ENCODE results near the gene RPL13.

The RPL13 gene

DNA sequence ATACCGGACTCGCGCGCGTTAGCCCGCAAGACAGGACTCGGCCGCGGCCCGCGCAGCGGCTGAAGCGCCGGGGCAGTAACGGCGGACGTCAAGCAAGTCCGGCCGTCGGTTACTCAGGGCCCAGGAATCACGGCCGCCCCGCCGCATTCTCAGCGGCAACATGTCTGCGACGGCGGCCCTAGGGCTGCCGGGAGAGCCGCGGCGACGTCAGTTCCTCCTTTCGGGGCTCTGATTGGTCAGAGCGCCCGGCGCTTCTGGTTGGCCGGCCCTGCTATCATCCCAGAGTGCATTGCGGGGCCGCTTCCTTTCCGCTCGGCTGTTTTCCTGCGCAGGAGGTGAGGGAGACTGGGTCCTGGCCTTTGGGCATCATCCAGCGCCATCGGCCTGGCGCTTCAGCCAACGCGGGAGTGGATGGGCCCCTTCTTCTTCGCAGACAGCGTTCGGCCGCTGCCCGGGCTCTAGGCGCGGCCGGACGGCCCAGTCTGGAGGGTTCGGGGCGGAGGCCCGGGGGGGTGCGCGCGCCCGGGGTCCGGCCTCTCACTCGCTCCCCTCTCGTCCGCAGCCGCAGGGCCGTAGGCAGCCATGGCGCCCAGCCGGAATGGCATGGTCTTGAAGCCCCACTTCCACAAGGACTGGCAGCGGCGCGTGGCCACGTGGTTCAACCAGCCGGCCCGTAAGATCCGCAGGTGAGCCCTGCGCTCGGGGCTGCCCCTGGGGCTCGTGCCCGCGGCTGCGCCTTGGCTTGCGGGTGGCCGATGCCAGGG, at the start of gene RPL13:
RPL13 (plus strand) TSS at position 305 of the 764 bp plus-strand sequence; CDS start at position 583, 278 bp downstream.
- peak; percentile 95 for DNase-seq

DNA sequence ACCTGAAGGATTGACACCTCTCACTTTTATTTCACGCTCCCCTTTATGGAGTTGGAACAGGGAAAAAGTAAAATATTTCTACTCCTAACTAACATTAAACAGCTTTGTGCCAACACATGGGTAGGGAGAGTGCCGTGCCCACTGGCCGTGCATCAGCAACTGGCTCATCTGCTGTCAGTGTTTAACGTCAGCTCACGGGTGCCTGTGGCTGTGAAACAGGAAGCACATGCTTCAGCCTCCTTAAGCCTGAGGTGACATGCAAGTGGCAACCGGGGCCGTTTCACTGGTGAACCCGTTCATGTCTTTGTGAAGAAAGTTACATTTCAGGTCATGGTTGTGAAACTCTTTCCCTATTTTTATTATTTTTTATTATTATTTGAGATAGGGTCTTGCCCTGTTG, 49.1 kb upstream of the RPL13 start:
- DNase-seq = no peak

DNA sequence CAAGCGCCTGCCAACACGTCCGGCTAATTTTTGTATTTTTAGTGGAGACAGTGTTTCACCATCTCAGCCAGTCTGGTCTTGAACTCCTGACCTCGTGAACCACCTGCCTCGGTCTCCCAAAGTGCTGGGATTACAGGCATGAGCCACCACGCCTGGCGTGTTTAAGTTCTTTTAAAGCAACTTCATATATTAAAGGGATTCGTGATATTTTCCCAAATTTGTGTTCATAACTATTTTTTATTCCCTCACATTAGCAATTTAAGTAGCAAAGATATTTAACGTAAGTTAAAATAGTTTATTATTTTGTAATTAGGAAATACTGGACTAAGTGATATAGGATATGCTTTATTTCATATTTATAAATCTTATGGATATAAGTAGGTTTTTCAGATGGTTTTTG, 48.0 kb upstream of the RPL13 start:
- DNase-seq = no peak

DNA sequence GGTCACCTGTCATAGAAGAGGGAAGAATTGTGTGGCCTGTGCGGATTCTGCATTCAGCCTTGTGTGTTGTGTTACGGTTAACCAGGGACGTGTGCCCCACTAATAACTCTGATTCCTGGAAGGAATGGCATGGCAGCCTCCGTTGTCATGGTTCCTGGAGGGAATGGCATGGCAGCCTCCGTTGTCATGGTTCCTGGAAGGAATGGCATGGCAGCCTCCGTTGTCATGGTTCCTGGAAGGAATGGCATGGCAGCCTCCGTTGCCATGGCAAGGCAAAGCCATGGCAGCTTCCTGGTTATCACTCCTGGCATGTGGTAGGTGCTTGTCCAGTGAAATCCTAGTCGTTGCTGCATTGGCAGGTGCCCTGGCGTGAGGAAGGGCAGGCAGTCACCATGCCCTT, 43.4 kb upstream of the RPL13 start:
- no peak for DNase-seq

DNA sequence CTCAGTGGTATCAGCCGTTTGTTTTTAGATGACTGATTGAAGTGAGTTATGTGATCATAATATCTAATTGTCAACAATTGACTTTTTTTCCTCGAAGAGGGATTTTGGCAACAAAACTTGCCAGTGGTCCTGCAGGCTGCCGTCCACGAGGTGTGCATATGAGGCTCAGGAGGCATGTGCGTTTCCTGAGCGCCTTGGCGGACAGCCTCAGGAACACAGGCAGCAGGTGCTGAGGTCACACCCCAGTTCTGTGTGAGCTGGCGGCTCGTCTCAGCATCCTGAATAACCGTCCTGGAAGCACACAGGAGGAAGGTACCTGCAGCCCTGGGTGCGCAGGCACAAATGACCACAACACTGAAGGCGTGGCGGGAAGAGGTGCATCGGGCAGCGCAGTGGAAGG, 40.6 kb upstream of the RPL13 start:
- no peak for DNase-seq

DNA sequence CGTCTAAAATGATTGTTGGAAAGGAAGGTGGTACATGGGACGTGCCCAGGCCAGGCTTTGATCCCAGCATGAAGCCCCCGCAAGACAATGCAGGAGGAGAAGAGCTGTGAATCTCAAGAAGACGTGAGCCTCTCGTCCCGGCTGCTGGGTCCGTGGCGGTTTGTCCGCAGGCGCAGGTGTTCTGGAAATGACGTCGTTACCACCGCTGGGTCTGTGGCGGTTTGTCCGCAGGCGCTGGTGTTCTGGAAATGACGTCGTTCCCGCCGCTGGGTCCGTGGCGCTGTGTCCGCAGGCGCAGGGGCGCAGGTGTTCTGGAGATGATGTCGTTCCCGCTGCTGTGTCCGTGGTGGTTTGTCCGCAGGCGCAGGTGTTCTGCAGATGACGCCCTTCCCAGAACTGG, 38.2 kb upstream of the RPL13 start:
- no peak for DNase-seq

DNA sequence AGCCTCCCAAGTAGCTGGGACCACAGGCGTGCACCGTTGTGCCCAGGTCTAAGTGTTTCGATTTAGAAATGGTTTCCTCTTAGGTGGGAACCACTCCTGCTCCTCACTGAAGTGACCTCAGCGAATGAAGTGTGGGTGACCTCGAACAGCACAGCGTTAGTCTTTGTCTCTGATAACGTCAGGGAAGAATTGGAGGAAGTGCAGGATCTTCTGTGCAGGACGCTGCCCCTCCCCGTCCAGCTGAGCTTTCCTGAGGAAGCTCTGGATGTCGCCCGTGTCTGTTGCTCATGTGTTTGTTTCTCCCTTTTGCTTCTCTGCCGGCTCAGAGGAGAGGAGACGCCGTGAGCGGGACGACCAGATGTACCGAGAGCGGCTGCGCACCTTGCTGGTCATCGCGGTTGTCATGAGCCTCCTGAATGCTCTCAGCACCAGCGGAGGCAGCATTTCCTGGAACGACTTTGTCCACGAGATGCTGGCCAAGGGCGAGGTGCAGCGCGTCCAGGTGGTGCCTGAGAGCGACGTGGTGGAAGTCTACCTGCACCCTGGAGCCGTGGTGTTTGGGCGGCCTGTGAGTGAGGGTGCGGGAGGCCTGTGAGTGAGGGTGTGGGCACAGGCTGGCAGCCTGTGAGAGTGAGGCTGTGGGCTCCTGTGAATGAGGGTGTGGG, 36.7 kb upstream of the RPL13 start:
- no peak for DNase-seq

DNA sequence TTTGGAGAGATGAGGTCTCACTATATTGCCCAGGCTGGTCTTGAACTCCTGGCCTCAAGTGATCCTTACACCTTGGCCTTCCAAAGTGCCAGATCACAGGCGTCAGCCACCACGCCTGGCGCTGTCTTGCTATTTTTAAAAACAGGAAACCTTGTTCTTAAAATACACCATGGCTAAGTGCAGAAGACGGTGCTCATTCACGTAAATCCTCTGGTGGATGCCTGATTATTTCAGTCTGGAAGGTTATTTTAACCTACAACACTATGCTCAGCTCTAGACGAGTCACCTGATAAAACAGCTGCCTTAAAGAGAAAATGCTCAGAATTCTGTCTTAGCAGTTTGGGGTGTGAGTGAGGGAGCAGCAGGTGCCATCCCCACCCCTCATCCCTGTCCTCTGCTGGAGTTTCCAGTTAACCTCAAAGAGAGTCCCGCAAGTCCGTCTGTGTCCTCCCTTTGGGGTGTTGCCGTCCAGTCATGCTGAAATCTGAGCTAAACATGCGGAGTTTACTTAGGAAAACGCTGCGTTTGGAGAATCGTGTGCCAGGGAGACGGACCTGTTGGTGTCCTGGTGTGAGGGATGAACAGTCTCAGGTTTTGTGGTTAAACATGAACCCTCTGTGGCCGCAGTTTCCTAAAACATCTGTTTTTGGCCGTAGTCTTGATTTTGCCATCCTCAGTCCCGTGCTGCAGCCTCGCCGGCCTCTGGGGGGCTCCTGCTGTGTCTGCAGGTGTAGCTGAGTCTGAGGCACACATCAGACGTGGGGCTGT, 35.2 kb upstream of the RPL13 start:
- DNase-seq = no peak

DNA sequence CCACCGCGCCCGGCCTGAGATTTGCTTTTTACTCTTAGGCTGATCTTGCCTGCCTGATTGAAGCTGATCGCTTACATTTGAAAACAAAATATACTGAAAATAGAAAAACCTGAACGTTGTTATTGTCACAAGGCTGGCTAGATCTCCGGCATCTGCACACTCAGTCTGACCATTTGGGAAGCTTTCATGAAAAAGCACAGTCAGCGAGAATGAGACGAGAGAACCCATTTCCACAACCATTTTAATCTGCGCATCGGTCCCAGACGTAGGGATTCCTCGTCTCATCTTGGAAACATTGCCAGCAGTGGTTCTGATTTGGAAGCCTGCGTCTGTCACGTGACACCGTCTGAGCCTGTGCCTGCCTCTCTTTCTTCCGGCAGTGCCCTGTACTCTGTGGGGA, 31.4 kb upstream of the RPL13 start:
- DNase-seq = no peak

DNA sequence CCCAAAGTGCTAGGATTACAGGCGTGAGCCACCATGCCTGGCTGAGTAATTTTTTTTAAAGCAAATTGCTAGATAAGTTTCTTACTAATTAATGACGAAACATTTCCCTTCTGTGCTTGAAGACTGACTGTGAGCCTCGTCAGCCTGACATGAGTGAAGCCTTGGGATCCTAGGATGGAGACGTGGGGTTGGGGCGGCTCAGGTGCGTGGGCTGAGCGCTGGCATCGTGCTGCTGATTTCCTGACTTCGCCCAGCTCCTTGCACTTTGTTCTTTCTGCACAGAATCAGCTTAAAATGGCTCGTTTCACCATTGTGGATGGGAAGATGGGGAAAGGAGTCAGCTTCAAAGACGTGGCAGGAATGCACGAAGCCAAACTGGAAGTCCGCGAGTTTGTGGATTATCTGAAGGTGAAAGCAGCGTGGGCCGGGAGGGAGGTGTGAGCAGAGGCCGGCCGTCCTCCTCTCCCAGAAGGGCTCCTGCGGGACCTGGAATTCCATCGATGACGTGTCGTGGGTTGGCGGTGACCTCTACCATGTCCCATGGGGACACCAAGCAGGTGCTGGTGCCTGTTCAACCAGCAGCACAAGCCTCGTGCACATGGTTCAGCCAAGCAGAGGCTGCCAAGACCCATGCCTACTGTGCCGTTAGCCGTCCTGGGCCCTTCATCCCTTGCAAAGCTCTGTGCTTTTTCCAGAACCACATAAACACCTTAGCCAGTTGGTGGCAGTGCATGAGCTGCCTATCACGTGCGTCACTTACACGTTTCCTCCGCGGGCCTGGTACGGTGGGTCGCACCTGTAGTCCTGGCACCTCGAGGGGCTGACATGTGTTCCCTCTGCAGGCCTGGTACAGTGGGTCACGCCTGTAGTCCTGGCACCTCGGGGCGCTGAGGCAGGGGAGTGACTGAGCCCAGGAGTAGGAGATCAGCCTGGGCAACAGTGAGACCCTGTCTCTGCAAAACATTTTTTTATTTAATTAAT, 29.8 kb upstream of the RPL13 start:
- no peak for DNase-seq

DNA sequence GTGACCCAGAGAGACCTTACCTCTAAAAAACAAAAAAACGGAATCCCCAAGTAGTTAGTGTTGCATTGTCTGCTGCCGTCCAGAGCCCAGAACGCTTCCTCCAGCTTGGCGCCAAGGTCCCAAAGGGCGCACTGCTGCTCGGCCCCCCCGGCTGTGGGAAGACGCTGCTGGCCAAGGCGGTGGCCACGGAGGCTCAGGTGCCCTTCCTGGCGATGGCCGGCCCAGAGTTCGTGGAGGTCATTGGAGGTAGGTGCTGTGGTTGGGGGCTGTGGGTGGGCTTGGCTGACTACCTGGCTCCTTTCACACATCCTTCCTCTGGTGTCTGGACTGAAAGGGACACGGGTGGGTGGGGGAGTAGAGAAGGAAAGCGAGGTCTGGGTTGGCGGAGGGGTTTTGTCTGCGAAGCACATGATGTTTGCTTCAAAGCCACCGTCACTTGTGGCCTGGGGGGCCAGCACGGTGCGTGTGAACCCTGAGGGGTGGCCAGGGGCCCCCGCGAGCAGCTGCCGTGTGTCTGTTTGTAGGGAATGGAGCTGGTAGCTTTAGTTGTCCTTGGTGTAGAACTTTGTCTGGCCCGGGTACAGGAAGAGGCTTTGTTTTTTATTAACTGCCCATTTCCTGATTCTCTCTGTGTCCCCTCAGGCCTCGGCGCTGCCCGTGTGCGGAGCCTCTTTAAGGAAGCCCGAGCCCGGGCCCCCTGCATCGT, 28.5 kb upstream of the RPL13 start:
- no peak for DNase-seq

DNA sequence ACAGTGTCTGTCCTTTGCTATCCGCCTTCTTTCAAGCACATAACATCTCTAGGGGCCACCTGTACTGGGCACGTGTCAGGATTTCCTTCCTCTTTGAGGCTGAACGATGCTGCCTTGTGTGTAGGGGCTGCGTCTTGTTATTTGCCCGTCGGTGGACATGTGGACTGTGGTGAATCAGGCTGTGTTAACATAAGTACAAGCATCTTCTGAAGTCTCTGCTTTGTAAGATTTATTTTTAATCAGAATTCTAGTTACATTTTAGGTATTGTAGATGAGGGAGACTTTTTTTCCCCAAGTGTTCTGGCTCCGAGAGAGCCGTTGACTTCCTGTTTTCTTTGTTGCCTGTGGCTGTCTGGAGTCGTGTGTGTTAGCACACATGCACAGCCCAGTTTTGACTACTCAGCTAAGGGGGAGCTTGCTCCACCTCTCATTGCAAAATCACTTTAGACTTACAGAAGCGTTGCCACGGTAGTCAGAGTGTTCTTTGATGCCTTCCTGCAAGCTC, 26.2 kb upstream of the RPL13 start:
- DNase-seq = no peak

DNA sequence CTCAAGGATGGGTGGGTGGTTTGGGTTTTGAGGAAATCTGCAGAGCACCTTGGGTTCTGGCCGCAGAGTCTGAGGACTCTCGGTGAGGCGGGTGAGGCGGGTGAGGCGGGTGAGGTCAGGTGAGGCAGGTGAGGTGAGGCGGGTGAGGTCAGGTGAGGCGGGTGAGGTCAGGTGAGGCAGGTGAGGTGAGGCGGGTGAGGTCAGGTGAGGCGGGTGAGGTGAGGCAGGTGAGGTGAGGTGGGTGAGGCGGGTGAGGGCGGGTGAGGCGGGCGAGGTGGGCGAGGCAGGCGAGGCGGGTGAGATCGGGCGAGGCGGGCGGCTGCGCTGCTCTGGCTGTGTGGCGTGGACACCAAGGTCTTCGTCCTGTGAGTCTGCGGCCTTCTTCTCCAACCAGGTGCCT, 24.1 kb upstream of the RPL13 start:
- no peak for DNase-seq

DNA sequence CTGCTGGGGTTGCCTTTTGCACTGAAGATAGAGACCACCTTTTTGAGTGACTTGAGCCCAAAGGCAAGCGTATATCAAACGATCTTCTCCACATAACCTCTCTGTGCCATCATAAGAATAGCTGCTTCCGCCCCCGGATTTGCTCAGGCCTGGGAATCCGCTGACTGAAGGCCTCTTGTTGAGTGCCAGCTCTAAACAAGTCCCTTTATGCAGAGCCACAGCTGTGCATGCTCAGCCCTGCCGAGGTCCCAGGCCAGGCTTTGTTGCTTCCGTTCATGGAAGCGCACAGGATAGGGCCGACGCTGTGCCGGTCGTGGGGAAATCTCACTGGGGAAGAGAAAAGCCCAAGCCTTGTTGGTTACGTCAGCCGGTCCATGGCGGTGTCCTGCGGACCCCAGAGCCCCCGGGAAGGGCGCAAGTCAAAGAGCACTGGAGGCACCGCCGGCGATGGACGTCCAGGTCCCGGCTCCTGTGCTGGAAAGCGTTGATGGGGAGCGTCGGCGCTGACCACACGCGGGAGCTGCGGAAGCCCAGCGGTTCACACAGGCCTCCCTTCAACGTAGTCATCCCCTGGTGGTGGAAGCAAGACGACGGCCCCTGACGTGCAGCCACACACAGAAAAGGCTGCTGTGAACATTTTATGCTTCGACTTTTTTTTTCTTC, 23.5 kb upstream of the RPL13 start:
- DNase-seq = no peak

DNA sequence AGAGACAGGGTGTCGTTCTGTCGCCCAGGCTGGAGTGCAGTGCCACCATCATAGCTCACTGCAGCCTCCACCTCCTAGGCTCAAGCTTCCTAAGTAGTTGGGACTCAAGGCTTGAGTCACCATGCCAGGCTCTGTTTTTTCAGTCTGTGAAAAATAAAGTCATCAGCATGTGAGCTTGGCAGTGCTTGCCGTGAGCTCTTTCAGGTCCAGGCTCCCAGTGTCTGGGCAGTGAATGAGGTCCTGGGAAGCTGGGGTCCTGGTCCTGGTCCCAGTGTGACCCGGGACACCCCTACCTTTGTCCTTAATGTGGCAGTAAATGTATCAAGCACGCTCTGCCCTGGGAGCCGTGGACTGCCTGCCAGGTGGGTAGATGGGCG, 22.9 kb upstream of the RPL13 start:
- DNase-seq = no peak

DNA sequence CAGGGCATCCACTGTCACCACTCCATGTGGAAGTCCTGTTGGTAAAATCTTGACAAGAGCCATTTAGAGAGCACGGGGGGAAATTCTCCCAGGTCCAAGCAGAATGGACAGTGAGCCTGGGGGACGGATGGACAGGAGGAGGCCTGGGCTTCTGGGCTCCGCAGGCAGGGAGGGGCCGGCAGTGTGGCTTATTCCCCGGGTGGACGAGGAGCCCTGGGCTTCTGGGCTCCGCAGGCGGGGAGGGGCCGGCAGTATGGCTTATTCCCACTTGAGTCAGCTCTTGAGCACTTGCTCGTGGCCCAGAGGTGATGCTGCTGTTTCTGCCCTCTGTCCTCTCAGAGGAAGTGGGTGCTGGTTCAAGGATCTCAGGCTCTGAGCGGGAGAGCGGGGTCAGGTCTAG, 22.2 kb upstream of the RPL13 start:
- no peak for DNase-seq

DNA sequence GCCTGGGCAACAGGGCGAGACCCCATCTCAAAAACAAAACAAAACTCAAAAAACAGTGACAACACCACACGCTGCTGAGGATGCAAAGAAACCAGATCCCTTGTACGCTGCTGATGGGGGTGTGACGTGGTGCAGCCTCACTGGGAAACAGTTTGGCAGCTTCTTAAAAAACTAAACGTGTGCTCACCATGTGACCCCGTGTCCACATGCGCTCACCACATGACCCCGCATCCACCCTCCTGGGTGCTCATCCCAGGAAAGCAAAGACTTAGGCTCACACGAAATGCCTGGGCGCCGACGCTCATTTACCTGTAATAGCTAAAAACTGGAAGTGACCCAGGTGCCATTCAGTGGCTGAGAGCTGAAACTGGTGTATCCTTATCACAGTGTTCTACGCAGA, 19.9 kb upstream of the RPL13 start:
- DNase-seq = no peak

DNA sequence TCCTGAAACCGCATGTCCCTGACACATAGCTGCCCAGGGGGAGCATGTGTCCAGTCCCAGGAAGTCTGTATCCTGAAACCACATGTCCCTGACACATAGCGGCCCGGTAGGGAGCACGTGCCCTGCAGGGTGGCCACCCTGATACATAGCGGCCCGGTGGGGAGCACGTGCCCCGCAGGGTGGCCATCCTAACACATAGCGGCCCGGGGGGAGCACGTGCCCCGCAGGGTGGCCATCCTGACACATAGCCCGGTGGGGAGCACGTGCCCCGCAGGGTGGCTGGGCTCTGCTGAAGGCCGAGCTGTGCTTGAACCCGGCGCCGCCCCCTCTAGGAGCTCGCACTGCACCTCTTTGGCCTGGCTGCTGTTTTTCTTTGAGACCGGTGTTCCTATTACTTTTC, 18.7 kb upstream of the RPL13 start:
- DNase-seq = no peak

DNA sequence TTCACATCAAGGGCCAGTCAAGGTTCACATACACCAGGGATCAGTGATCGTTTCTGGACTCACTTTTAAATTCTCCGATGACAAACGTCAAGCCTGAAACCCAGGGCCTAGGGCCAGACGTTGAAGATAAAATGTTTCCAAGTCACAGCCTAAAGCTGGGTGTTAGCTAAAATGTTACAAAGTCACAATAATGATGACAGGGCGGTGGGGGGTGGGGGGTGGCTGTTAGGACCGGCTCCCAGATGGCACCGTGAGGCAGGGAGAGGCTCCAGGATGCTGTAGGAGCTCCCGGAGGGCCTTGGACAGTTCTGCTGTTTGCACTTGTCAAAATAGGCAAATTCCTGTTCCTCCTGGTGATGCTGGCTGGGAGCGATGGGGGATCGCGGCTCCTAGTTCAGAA, 16.4 kb upstream of the RPL13 start:
- DNase-seq = no peak

DNA sequence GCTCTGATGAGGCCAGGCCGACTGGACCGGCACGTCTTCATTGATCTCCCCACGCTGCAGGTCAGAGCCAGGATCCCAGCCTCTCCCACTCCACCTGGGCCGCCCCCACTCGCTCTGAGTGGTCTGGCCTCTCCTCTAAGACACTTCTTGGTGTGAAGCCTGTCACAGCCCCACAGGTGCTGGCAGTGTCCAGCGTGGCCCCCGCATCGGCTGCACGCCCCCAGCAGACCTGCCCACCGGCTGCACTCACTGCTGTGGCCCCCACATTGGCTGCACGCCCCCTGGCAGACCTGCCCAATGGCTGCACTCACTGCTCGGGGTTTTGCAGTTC, 15.8 kb upstream of the RPL13 start:
- no peak for DNase-seq

DNA sequence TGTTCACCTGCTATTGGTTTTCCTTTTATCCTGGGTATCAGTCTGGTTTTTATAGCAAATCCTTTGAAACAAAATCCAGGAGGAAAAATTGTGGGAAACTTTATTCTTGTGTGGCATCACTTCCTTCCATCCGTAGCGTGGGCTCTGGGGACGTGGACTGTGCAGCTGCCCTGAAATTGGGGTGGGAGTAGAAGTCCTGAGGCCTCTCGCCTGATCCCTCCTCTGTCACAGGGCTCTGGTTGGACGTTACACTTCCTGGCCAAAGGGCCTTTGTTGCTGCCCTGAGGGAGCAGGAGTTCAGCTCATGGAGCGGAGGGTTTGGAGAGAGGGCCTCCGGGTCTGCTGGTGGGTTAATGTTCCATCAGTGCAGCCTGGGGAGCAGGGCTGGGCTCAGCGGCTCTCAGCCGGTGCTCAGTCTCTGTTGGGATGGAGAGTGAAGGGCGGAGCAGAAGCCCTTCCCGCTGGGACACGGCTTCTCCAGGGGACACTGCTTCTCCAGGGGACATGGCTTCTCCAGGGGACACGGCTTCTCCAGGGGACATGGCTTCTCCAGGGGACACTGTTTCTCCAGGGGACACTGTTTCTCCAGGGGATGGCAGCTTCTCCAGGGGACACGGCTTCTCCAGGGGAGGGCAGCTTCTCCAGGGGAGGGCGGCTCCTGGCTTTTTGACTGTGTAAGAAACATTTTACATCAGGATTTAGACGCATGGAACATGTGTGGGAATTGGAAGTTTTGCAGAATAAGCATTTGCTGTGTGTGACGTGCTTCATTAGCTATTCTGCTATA, 15.2 kb upstream of the RPL13 start:
- no peak for DNase-seq

Data from left hindlimb (tissue), 1 donor.